ENCODE measurements around the gene HHEX. TPM values are rescaled to one million over a fixed set of nuclear protein-coding genes. Genes with fewer than 3 reads are reported as not detected.

HHEX gene
- total RNA-seq, 2 donors from 2014 or later: 96.5 to 113 TPM

GRCh38 chr10:92656266-92656961, 33.3 kb upstream of the HHEX start:
- H3K27me3 ChIP-seq (ENCODE audit: control insufficient read depth, insufficient read depth, low read length, poor library complexity, severe bottlenecking): no peaks in the 10 kb centered on the region
- H3K27ac Mint-ChIP-seq: no peak overlapping the region
- H3K27me3 Mint-ChIP-seq (ENCODE audit: insufficient read depth): no peaks in the 10 kb centered on the region
- no peak overlapping the region for H3K27ac ChIP-seq (ENCODE audit: low read depth, low read length)
- no peak overlapping the region for H3K4me3 ChIP-seq (ENCODE audit: low read length)
- 96 to 97% methylated on average over 7 of the region's 7 CpGs for whole genome bisulfite sequencing, 2 experiments (ENCODE audit: insufficient coverage in 1 of 2, insufficient read length in 1 of 2)
- H3K4me1 Mint-ChIP-seq: no peaks in the 10 kb centered on the region
- H3K36me3 Mint-ChIP-seq (ENCODE audit: low read depth): peaks cover 22% of the 10 kb centered on the region
- H3K36me3 ChIP-seq (ENCODE audit: control insufficient read depth, insufficient read depth, low read length): peaks cover 41% of the 10 kb centered on the region
- DNase-seq: no peak
- H3K4me1 ChIP-seq (ENCODE audit: control insufficient read depth, insufficient read depth, low read length): no peaks in the 10 kb centered on the region
- no peaks in the 10 kb centered on the region for H3K9me3 Mint-ChIP-seq
- peaks cover 4% of the 10 kb centered on the region for H3K9me3 ChIP-seq (ENCODE audit: control insufficient read depth, low read length)
- no peak for TF ChIP-seq CTCF (conservative IDR thresholded peaks at IDR 0.05)
- H3K9ac ChIP-seq (ENCODE audit: extremely low read depth, low read length, poor library complexity, severe bottlenecking): no peak overlapping the region
- H3K4me3 Mint-ChIP-seq: no peak overlapping the region

- Histone ChIP-seq H3K27ac (ENCODE audit: low read depth, low read length) (no peak overlapping the region), H3K4me3 (ENCODE audit: low read length) (no peak overlapping the region), H3K9me3 (ENCODE audit: control insufficient read depth, low read length) (peaks cover 5% of the 10 kb centered on the region), H3K27me3 (ENCODE audit: control insufficient read depth, insufficient read depth, low read length, poor library complexity, severe bottlenecking) (no peaks in the 10 kb centered on the region), H3K4me1 (ENCODE audit: control insufficient read depth, insufficient read depth, low read length) (no peaks in the 10 kb centered on the region), H3K36me3 (ENCODE audit: control insufficient read depth, insufficient read depth, low read length) (peaks cover 35% of the 10 kb centered on the region), H3K9ac (ENCODE audit: extremely low read depth, low read length, poor library complexity, severe bottlenecking) (no peak overlapping the region)
- H3K4me1 Mint-ChIP-seq: no peaks in the 10 kb centered on the region
- WGBS, 2 experiments (ENCODE audit: insufficient coverage in 1 of 2, insufficient read length in 1 of 2): 96 to 100% methylated on average over 3 to 4 of the region's 5 CpGs
- no peak overlapping the region for H3K27ac Mint-ChIP-seq
- no peaks in the 10 kb centered on the region for H3K27me3 Mint-ChIP-seq (ENCODE audit: insufficient read depth)
- peaks cover 3% of the 10 kb centered on the region for H3K9me3 Mint-ChIP-seq
- TF ChIP-seq CTCF (conservative IDR thresholded peaks at IDR 0.05): no peak
- H3K4me3 Mint-ChIP-seq: no peak overlapping the region
- no peak for DNase-seq
- peaks cover 18% of the 10 kb centered on the region for H3K36me3 Mint-ChIP-seq (ENCODE audit: low read depth)
Measured at GRCh38 chr10:92657024-92657423, 32.7 kb upstream of the HHEX start.

GRCh38 chr10:92662848-92663247, 26.9 kb upstream of the HHEX start:
- Mint-ChIP-seq H3K27ac (no peak overlapping the region), H3K4me3 (no peak overlapping the region), H3K36me3 (ENCODE audit: low read depth) (no peaks in the 10 kb centered on the region), H3K27me3 (ENCODE audit: insufficient read depth) (peaks cover under 1% of the 10 kb centered on the region), H3K9me3 (peaks cover 28% of the 10 kb centered on the region), H3K4me1 (no peaks in the 10 kb centered on the region)
- no peak overlapping the region for H3K4me3 ChIP-seq (ENCODE audit: low read length)
- TF ChIP-seq CTCF (conservative IDR thresholded peaks at IDR 0.05): no peak
- H3K9ac ChIP-seq (ENCODE audit: extremely low read depth, low read length, poor library complexity, severe bottlenecking): no peak overlapping the region
- H3K27ac ChIP-seq (ENCODE audit: low read depth, low read length): no peak overlapping the region
- H3K36me3 ChIP-seq (ENCODE audit: control insufficient read depth, insufficient read depth, low read length): no peaks in the 10 kb centered on the region
- H3K9me3 ChIP-seq (ENCODE audit: control insufficient read depth, low read length): peaks cover 23% of the 10 kb centered on the region
- DNase-seq: no peak
- H3K4me1 ChIP-seq (ENCODE audit: control insufficient read depth, insufficient read depth, low read length): no peaks in the 10 kb centered on the region
- H3K27me3 ChIP-seq (ENCODE audit: control insufficient read depth, insufficient read depth, low read length, poor library complexity, severe bottlenecking): no peaks in the 10 kb centered on the region
